ENCODE data around the gene OR51Q1. TPM values are rescaled to one million over a fixed set of nuclear protein-coding genes. Genes with fewer than 3 reads are reported as not detected.

OR51Q1 gene
- total and polyA plus RNA-seq, 10 of the 15 experiments (the other 5 are each of a cell fraction or from before 2014, with no cell fraction given) = not detected

GRCh38 chr11:5398936-5399335 is 23.0 kb upstream of the OR51Q1 start:
- ChIA-PET CTCF (no interaction called here), POLR2A (no interaction called here), RAD21 (ENCODE audit: unreplicated experiment) (no interaction called here), SMC1A (ENCODE audit: uncharacterized antibody, unreplicated experiment) (no interaction called here)
- no peaks in the 10 kb centered on the region for H4K20me1 ChIP-seq (ENCODE audit: control insufficient read depth, insufficient read depth)
- no peak overlapping the region for H2AFZ ChIP-seq (ENCODE audit: control insufficient read depth, low read depth, low read length)
- FAIRE-seq = no peak
- no peaks in the 10 kb centered on the region for H3K4me1 ChIP-seq (ENCODE audit: control insufficient read depth, insufficient read depth, low read length)
- in situ Hi-C loops (cut with MboI) = no loop called here
- no peak for DNase-seq (ENCODE audit: low read depth, low spot score)
- H3K9me3 ChIP-seq (replicated peaks; ENCODE audit: control insufficient read depth, insufficient read depth, low read length) = no peaks in the 10 kb centered on the region
- ATAC-seq = no peak
- H3K4me2 ChIP-seq (ENCODE audit: control insufficient read depth, insufficient read depth) = no peak overlapping the region
- H3K36me3 ChIP-seq (ENCODE audit: control insufficient read depth in 2 of 2, insufficient read depth in 2 of 2, low read length in 1 of 2) = no peaks in the 10 kb centered on the region
- H3K79me2 ChIP-seq (ENCODE audit: control insufficient read depth, insufficient read depth, low read length) = no peaks in the 10 kb centered on the region
- intact Hi-C loops (cut with micrococcal nuclease; ENCODE audit: unreplicated experiment) = no loop called here
- TF ChIP-seq SMC3 (IDR thresholded peaks at IDR 0.05; ENCODE audit: borderline replicate concordance, low read length) = no peak
- TF ChIP-seq ZNF592 (IDR thresholded peaks at IDR 0.05) = no peak
- no peak for TF ChIP-seq STAT1 (conservative IDR thresholded peaks at IDR 0.05)
- H3K27me3 ChIP-seq (replicated peaks in 1 of 2; ENCODE audit: control insufficient read depth in 2 of 2, insufficient read depth in 2 of 2, low read length in 1 of 2) = no peaks in the 10 kb centered on the region
- no peak overlapping the region for H3K4me3 ChIP-seq
- BruUV-seq (replicated peaks) = no TSS peak
- H3K27ac ChIP-seq (ENCODE audit: control insufficient read depth, insufficient read depth) = no peak overlapping the region
- no peak overlapping the region for H3K9ac ChIP-seq (ENCODE audit: control insufficient read depth, insufficient read depth, low read length)

DNA sequence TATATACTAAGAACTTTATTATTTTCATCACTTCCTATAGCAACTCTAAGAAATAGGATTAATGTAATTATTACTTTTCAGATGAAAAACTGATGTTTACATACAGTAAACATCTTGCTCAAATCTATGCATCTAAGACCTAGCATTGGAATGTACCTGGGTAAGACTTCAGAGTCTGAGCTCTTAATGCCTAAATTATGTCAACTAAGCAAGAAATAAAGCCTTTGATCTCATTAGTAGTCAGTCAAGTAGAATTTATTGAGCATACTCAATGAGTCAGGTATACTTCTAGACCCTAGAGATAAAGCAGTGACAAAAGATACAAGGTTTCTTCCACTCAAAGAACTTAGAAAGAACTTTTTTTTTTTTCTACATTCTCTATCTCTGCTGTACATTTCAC is 16.7 kb upstream of the OR51Q1 start:
- no peak overlapping the region for H3K27ac ChIP-seq (ENCODE audit: control insufficient read depth, insufficient read depth)
- no peak for DNase-seq (ENCODE audit: low read depth, low spot score)
- H2AFZ ChIP-seq (ENCODE audit: control insufficient read depth, low read depth, low read length) = no peak overlapping the region
- FAIRE-seq = no peak
- H3K4me1 ChIP-seq (ENCODE audit: control insufficient read depth, insufficient read depth, low read length) = no peaks in the 10 kb centered on the region
- no peak overlapping the region for H3K4me3 ChIP-seq
- no peaks in the 10 kb centered on the region for H3K79me2 ChIP-seq (ENCODE audit: control insufficient read depth, insufficient read depth, low read length)
- no TSS peak for BruUV-seq (replicated peaks)
- POLR2A ChIA-PET = no interaction called here
- intact Hi-C loops (cut with micrococcal nuclease; ENCODE audit: unreplicated experiment) = no loop called here
- CTCF ChIA-PET = no interaction called here
- H3K36me3 ChIP-seq (ENCODE audit: control insufficient read depth in 2 of 2, insufficient read depth in 2 of 2, low read length in 1 of 2) = no peaks in the 10 kb centered on the region
- H4K20me1 ChIP-seq (ENCODE audit: control insufficient read depth, insufficient read depth) = no peaks in the 10 kb centered on the region
- H3K27me3 ChIP-seq (replicated peaks in 1 of 2; ENCODE audit: control insufficient read depth in 2 of 2, insufficient read depth in 2 of 2, low read length in 1 of 2) = no peaks in the 10 kb centered on the region
- no peak overlapping the region for H3K9ac ChIP-seq (ENCODE audit: control insufficient read depth, insufficient read depth, low read length)
- H3K9me3 ChIP-seq (replicated peaks; ENCODE audit: control insufficient read depth, insufficient read depth, low read length) = no peaks in the 10 kb centered on the region
- in situ Hi-C loops (cut with MboI) = no loop called here
- SMC1A ChIA-PET (ENCODE audit: uncharacterized antibody, unreplicated experiment) = no interaction called here
- no peak for ATAC-seq
- RAD21 ChIA-PET (ENCODE audit: unreplicated experiment) = no interaction called here
- no peak overlapping the region for H3K4me2 ChIP-seq (ENCODE audit: control insufficient read depth, insufficient read depth)
- no peak for TF ChIP-seq NRF1 (conservative IDR thresholded peaks at IDR 0.05; ENCODE audit: low read depth, low read length)
- no peak for TF ChIP-seq TCF3 (IDR thresholded peaks at IDR 0.05; ENCODE audit: borderline replicate concordance, insufficient read depth, low read depth, low read length)
- TF ChIP-seq ZNF687 (IDR thresholded peaks at IDR 0.05) = no peak
- no peak for TF ChIP-seq POLR2AphosphoS5 (IDR thresholded peaks at IDR 0.05; ENCODE audit: low read length)
- TF ChIP-seq SRF (IDR thresholded peaks at IDR 0.05; ENCODE audit: low read depth in 2 of 2, low read length in 2 of 2) = no peak
- no peak for TF ChIP-seq SP1 (IDR thresholded peaks at IDR 0.05; ENCODE audit: low read depth, low read length)
- no peak for TF ChIP-seq HDAC6 (IDR thresholded peaks at IDR 0.05; ENCODE audit: unreplicated experiment)
- no peak for TF ChIP-seq HDAC2 (IDR thresholded peaks at IDR 0.05)
- TF ChIP-seq NFIC (IDR thresholded peaks at IDR 0.05; ENCODE audit: low read depth, low read length) = no peak
- TF ChIP-seq JUND (IDR thresholded peaks at IDR 0.05; ENCODE audit: low read depth, low read length) = no peak

Data from GM12878 (cell line).